GM19035 (cell line): ENCODE data around the gene RNPS1.

Experiments used
- ATAC-seq: cut with Tn5 transposase; IDR thresholded peaks from one replicate; pipeline ENCODE4 v1.9.1; 2021; ENCODE audit not compliant: unreplicated experiment

The RNPS1 gene, protein sequence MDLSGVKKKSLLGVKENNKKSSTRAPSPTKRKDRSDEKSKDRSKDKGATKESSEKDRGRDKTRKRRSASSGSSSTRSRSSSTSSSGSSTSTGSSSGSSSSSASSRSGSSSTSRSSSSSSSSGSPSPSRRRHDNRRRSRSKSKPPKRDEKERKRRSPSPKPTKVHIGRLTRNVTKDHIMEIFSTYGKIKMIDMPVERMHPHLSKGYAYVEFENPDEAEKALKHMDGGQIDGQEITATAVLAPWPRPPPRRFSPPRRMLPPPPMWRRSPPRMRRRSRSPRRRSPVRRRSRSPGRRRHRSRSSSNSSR

DNA sequence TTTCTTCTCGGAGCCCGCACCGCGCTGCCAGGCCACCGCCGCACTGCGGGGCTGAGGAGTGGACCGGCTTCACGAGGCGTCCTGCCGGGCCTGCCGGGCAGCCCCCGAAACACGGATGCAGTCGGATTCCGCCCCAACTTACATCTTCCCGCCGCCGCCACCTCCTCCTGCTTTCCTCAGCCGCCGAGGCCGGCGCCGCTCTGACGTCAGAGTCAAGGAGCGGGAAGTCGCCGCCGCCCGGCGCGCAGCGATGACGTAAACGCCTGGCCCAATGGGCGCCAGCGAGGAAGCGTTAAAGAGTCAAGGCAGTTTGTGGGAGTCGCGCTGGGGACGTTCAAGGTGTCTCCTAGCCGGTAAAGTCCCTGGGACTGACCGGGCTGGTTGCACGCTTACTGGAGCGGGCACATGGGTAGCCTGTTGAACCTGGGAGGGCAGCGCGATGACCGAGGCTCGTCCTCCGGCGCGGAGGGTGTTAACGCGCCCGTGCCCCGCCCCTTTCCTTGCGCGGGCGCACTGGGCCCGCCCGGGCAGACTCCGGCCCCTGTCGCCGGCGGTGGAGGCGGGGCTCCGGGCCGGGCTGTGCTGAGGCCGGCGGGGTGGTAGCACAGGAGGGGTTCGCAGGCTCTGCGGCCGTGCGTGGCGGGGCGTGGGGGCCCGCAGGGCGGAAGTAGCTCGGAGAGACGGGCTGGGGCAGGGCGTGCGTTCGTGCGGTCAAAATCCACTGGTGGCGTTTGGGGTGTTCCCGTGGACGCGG is at the start of gene RNPS1:
RNPS1 (minus strand) TSS at position 214 of the 754 bp plus-strand sequence. CDS start 3,483 bp downstream, outside the sequence.
- ATAC-seq, result peak; percentile 76

DNA sequence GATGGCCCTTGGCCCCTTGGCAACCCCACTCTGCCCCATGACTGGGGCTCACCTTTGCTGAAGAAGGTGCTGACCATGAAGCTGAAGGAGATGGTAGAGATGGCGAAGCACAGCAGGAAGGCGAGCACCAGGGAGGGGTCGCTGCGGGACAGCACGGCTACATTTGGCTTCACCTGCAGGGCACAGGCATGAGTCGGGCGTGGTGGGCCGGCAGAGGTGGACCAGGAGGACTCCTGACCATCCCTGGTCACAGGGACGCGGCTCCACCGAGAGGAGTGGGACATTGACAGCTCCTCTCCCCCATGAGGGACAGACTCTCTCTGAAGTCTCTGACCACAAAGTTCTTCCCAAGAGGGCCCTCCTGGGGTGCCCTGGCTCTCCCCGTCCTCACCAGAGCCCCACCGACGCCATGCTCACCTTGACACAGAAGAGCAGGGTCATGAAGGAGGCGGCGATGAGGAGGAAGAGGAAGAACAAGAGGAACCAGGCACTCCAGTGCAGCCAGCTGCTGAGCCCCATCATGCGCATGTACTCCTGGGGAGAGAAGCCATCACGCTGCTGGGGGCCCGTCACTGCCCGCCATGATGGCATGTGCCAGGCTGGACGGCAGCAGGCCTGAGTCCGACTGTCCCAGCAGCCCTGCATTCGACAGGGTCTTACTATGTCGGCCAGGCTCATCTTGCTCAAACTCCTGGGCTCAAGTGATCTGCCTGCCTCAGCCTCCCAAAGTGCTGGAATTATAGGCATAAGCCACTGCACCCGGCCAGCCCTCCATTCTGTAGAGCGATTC is 49.5 kb upstream of the RNPS1 start:
- ATAC-seq, result no peak

DNA sequence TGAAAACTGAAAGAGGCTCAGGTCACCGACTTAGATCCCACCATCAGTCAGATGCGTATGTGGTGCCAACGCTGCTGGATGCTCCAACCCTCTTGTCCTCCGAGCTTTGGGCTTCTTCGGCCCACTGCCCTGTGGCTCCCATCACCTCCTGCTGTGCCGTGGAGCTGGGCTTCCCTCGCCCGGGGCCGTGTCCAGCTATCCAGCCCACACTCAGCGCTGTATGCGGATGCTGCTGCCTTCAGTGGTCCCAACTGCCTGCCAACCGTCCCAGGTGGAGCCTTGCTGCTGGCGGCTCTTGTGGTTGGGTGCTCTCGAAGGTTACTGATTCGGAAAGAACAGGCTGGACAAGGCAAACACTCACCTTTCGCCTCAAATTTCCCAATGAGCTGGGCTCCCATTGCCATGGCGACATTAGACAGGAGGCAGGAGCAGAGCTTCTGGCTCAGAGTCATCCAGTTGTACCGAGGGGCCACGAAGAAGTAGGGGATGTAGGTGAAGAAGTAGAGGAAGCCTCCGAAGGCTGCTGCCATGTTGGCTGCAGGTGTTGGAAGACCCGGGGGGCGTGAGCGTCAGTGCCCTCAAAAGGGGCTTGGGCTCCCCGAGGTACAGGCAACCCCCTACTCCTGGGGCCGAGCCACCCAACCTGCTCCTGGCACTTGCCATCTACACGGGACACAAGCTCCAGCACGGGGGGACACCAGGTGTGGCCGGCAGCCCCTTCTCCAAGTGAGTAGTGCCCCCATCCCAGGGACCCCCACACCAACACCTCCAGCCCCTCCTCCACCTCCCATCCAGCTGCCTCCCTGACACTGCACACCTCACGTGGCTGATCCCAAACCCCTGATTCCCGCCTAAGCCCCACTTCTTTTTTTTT is 40.4 kb upstream of the RNPS1 start:
- no peak for ATAC-seq

DNA sequence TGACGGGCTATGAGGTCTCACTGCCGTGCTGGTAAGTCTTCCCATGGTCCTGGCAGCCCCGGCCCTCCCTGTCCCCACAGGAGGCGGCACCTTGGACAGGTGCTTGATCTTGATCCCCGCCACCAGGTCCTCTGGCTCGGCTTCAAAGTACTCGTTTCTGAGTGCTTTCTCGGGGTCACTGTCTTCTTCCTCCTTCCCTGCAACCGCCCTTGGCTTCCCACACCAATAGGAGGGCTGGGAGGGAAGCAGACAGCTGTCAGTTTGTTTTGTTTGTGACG is 31.9 kb upstream of the RNPS1 start:
- ATAC-seq, result no peak

DNA sequence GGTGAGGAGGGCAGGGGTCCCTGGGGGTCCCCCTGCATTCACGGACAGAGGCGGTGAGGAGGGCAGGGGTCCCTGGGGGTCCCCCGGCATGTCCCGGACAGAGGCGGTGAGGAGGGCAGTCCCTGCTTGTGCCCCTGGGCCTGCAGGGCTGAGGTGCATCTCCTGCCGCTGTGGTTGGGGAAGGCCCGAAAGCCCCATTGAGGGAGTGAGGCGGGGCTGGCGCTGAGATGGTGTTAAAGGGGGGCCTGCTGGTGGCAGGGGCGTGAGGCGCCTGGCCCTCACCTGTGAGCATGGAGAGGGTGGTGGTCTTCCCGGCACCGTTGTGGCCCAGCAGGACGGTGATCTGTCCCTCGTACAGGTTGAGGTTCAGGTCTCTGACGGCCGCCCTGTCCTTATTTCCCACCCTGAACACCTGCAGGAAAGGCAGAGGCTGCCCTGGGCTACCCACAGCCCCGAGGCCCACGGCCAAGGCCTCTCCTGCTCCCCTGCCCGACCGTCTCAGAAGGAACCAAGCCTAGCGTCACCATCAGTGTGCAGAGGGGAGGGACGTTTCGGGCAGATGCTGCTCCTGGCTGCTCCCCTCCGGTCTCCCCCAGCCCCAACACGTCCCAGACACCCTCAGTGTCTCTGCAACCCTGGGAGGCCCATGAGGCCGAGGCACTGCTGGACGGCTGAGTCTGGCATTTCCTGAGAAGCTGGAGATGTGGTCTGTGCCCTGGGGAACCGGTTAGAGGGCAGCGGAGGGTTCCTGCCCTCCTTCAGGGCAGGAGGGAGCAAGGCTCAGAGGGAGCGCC is 31.4 kb upstream of the RNPS1 start:
- ATAC-seq, result no peak

DNA sequence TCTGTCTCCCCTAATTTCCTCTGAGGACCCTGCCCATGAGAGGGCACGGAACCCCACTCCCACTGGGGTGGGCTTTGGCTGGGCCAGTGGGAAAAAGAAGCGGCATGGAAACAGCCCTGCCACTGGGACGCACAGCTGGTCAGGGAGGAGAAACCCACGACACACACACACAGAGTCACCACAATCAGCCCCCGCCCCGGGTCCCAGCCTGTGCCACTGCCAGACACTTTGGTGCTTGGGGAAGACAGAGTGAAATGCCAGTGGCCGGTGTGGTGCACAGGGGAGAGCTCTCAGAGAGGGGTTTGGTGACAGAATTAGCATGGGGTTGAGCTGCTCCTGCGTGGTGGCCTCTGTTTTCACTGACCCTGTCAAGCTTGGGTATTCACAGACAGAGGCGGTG is 30.7 kb upstream of the RNPS1 start:
- ATAC-seq, result no peak

DNA sequence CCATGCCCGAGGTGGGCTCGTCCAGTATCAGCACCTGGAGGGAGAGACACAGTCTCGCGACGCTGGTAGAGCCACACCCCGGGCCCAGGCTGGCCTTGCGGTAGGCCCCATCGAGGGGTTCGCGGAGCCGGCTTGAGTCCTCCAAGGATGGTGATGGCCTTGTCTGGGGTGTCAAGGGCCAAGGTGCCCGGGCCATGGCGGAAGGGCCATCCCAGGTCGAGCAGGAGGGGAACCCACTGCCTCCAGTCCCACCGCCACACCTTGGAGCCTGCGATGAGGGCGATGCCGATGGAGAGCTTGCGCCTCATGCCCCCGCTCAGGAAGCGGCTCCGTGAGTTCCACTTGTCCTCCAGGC is 29.6 kb upstream of the RNPS1 start:
- ATAC-seq, result no peak

DNA sequence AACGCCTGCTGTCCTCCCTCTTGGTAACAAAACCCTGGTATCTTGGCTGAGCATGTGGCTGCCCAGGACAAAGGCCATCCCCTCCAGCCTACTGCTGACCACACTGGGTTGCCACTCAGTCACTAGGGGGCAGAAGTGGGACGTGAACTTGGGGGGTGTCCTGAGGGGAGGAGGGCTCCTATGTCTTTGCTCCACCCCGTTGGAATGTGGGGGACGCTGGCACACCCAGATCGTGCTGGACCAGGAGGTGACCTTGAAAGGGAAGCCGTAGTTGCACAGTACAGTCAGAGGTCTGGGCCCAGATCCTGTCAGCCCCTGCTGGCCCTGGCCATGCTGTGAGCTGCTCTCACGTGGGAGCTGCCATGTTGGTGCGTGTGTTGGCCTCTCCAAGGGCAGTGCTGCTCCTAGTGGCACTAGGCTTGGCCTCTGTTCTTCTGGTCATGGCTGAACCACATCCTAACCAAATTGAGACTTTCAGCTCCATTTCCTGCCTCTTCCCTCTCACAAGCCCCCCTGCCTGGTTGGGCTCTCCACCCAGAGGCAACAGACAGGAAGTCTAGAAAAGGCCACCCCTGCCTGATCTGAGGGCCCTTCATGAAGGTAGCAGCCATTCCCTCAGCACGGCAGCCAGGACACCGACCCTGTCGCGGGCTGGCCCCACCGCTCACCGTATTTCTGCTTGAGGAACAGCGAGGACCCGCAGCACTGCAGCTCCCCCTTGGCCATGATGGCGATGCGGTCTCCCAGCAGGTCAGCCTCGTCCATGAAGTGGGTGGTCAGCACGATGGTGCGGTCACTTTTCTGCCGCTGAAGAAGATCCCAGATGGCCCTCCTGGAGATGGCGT is 29.0 kb upstream of the RNPS1 start:
- no peak for ATAC-seq

DNA sequence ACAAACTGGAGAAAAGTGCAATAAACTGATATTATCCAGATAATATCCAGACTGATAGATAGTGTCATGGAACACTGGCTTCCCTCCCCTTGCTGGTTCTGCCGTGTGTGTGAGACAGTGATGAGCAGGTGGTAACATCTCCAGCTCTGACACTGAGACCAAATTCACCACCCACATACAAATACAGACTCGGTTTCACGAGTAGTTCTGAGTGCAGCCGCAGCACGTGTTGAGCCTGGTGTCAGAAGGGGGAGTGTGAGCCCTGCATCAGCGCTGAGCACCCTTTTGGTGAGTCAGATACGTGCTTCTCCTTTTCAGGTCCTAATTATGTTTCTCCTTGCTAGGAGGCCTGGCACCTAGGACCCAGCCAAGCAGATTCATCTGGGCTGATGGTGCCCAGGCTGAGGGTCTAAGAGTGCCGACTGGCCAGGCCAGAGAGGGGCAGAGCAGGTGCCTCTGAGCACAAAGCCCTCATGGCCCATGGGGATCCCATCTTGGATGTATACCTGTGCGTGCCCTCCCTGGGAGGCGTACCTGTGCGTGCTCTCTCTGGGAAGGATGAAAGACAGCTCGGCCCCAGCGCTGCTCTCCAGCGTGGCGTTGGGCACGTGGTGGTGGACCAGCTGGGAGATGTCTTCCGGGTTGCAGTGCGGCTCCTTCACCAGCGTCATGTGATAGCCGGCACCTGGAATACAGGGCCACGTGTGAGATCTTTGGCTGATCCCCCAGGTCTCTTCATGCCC is 27.3 kb upstream of the RNPS1 start:
- ATAC-seq, result no peak

DNA sequence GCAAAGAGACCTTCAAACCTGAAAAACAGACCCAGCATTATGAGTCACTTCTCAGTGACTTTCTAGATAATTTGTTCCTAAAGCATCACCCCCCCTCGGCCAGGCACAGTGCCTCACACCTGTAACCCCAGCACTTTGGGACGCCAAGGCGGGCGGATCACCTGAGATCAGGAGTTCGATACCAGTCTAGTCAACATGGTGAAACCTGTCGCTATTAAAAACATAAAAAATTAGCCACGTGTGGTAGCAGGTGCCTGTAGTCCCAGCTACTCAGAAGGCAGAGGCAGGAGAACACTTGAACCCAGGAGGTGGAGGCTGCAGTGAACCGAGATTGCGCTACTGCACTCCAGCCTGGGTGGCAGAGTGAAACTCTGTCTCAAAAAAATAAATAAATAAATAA is 24.3 kb upstream of the RNPS1 start:
- ATAC-seq, result no peak

DNA sequence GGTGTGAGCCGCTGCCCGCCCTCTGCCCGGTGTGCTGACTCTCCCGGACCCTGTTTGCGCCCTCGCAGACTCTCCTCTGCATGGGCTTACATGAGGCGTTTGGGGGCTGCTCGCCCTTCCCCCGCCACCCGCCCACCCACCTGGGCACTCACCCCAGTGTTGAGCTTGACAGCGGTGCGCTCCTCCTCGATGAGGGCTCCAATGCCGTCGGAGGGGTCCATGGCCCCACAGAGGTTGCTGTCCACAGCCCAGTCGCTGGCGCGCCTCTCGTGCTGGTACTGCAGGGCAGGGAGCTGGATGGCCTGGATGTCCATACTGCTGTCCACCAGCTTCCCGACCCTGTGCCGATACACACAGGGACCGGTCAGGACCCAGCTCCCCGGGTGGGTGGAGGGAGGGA is 21.4 kb upstream of the RNPS1 start:
- no peak for ATAC-seq

DNA sequence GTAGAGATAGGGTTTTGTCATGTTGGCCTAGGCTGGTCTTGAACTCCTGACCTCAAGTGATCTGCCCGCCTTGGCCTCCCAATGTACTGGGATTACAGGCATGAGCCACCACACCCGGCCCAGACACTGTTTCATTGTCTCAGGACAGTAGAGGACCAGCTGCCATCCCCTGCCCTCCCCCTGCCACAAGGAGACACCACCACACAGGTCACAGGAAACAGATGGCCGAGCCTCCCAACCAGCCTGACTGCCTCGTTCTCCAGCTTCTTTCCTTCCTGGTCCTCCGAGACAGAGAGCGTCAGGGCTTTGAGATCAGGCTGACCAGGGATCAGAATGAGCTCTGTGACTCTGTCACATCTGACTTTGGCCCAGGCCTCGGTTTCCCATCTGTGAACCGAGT is 20.8 kb upstream of the RNPS1 start:
- ATAC-seq, result no peak

DNA sequence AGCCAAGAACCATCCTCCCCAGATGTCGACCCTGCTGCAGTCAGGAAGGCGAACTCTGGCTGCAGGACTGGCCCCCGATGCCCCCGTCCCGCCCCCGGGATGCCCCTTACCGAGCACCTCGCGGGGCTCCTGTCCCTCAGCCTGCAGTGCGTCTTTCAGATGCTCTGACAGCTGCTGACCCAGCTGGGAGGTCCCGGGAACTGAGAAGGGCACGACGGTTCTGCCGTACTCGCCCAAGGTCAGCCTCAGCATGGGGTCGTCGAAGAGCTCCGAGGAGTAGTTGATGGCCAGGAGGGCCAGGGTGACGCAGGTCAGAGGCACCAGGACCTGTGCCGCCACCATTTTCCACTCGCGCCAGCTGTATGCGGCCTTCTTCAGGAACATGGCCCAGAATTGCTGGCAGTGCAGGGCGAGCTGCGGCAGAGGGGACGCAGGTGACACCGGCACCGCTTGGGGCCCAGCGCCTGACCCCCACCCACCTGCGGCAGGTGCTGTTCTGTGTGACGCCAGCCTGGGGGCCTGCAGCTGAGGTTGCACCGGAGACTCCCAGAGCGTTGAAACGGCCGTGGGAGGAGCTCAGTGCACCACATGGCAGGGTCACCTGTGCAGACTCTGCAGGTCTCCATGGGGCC is 20.1 kb upstream of the RNPS1 start:
- ATAC-seq, result no peak

DNA sequence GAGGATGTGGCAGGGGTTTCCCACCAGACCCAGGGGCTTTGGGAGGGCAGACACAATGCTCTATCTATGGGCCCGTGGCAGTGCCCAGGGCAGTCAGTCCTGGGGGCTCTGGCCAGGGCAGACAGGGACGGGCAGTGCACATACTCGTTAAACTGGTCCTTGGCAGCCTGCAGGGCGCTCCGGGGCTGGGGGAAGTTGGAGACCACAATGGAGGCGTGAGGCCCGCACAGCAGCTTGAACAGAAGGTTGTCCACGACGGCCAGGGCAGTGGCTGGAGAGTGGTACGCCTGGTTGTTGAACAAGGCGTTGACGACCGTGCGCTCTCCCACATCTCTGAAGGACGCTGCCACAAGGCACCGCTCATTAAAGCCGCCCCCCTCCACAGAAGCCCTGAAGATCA is 18.6 kb upstream of the RNPS1 start:
- ATAC-seq, result no peak

DNA sequence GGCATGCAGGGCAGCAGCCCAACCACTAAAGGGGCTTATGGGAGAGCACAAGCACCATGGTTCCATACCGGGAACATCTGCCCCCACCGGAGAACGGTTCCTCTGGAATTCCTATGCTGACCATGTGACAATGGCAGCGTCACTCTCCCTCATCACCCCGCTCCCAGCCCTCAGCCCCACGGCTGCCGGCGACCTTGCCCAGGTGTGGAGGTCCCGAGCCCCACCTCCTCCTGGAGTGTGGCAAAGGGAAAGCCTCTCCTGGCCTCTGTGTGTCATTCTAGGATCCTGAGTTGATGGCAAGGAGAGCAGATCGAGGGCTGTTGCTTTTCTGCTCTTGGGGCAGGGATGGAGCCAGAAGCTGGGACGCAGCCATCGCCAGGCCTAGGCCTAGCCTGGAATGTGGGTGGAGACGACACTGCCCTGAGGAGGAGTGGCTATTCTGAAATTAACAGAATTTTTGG is 17.8 kb upstream of the RNPS1 start:
- no peak for ATAC-seq

DNA sequence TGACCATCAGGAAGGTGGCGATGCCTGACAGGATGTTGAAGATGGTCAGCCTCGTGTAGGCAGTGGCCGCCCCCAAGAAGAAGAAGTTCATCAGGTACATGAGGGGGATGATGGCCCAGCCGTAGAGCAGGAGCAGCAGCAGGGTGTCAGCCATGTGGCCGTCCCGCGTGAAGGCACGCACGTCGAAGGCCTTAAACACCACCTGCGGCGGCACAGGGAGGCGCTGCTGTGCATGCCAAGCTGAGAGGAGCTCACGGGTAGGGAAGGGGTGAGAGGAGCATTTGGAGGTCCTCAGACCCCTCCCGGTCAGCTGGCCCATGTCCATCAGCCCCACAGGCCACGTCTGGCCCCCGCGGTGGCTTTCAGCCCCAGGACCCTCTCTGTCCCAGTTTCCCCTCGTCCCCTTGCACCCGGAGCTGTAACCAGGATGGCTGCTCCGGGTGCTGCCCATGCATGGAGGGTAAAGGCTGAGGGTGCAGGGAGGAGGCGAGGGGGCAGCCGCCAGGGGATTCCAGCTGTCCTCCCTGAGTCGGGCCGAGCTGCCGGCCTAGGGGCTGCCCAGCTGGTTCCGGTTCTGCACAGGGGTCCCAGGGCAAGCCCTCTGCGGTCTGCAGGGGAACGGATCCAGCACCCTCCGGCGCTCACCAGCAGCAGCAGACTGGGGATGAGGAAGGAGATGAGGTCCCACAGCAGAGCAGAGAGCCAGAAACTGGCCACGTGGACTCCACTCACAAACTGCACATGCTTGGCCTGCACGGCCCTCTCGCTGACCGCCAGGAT is 17.1 kb upstream of the RNPS1 start:
- no peak for ATAC-seq

DNA sequence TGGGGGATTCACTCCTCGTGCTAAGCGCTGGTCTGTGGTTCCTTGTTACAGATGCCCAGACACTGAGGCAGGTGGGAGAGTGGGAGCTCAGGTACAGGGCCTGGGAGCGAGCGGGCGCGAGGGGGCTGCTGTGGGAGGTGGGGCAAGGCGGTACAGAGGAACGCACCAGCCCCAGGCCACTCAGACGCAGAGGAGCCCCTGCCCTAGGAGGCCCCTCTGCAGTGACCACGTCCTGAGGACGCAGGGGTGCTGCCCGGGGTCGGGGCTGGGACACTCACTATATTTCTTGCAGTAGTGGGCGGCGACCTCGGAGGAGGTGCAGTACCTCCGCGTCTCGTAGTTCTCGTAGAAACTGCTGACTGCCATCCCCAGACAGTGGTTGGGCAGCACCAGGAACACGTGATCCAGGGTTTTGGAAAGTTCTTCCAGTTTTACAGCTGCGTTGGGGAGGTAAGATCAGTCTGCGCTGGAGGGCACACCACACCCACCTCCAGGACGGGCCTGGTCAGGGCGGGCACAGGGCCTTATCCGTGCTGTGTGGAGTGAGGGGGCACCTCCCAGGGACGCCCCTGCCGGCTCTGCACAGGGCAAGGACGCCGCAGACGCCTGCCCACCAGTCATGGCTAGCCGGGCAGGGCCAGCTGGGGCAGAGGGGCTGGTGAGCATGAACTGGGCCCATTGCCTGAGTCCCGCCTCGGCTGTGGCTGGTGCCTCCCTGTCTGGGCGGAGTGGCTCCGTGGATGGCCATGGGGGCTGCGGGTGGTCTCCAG is 16.3 kb upstream of the RNPS1 start:
- no peak for ATAC-seq
